OCI-LY7 (cell line): Measurements from ENCODE around the gene CFAP97D2. TPM values are rescaled to one million over a fixed set of nuclear protein-coding genes. Genes with fewer than 3 reads are reported as not detected.
"Not testable (repeated sequence)": the region's sequence is repeated elsewhere in the genome, so short reads cannot be mapped to it uniquely, and the experiment has no call there.

Source experiments
- BruUV-seq: library from RNA; stranded (reverse); fragments of 400-500 nt; replicated peaks from 2 replicates; lab custom pipeline; 2021; lab: Mats Ljungman, UMichigan
- CTCF ChIA-PET: fragments of 300-600 bp; sonication (Branson Sonifier 250); formaldehyde crosslinking; loops from one replicate; lab custom pipeline; 2022; ENCODE audit warnings: antibody characterized with exemption; ENCODE audit not compliant: unreplicated experiment; lab: Charles Lee
- POLR2A ChIA-PET: fragments of 300-600 bp; sonication (Branson Sonifier 250); formaldehyde crosslinking; loops from one replicate; lab custom pipeline; 2022; ENCODE audit warnings: antibody characterized with exemption; lab: Charles Lee
- DNase-seq: peaks from one replicate; pipeline ENCODE4 v3.0.0-alpha.2; 2015; ENCODE audit warnings: low spot score
- H2AFZ ChIP-seq: fragments of 200-600 bp; sonication (generic), shearing (Covaris generic); 2 replicates; pipeline ENCODE4 v1.6.1; 2014; ENCODE audit warnings: mild to moderate bottlenecking, antibody characterized with exemption, low read length, moderate library complexity
- H3K27ac ChIP-seq: fragments of 200-600 bp; sonication (generic); 2 replicates; pipeline ENCODE4 v1.5.1; 2014; ENCODE audit warnings: mixed run types, low read depth, mild to moderate bottlenecking, moderate library complexity, low read length, inconsistent platforms; ENCODE audit not compliant: poor library complexity, severe bottlenecking
- H3K36me3 ChIP-seq: fragments of 200-600 bp; sonication (generic); 2 replicates; pipeline ENCODE4 v1.6.1; 2014; ENCODE audit warnings: mild to moderate bottlenecking, antibody characterized with exemption, low read length, moderate library complexity, mixed read lengths; ENCODE audit not compliant: insufficient read depth
- H3K4me1 ChIP-seq: fragments of 200-600 bp; sonication (generic); 2 replicates; pipeline ENCODE4 v1.5.1; 2014; ENCODE audit warnings: mild to moderate bottlenecking, low read length; ENCODE audit not compliant: insufficient read depth, poor library complexity, severe bottlenecking
- H3K4me2 ChIP-seq: fragments of 200-600 bp; sonication (generic); 2 replicates; pipeline ENCODE4 v1.6.1; 2014; ENCODE audit warnings: mild to moderate bottlenecking, low read length
- H3K4me3 ChIP-seq: fragments of 200-600 bp; sonication (generic); 2 replicates; pipeline ENCODE4 v1.5.1; 2014; ENCODE audit warnings: mild to moderate bottlenecking, low read depth, low read length; ENCODE audit not compliant: poor library complexity, severe bottlenecking
- H3K79me2 ChIP-seq: fragments of 200-600 bp; sonication (generic); 2 replicates; pipeline ENCODE4 v1.6.1; 2016; ENCODE audit warnings: low read depth, mild to moderate bottlenecking, low read length, moderate library complexity, mixed read lengths; ENCODE audit not compliant: insufficient read depth
- H3K9me2 ChIP-seq: fragments of 200-600 bp; sonication (generic); 2 replicates; pipeline ENCODE4 v1.6.1; 2016; ENCODE audit warnings: mild to moderate bottlenecking, low read length, mixed read lengths; ENCODE audit not compliant: insufficient read depth
- H3K9me3 ChIP-seq: fragments of 200-600 bp; sonication (generic); 2 replicates; pipeline ENCODE4 v1.6.1; 2014; ENCODE audit warnings: mild to moderate bottlenecking, mixed run types, low read length, mixed read lengths
- H4K20me1 ChIP-seq: fragments of 200-600 bp; sonication (generic); 2 replicates; pipeline ENCODE4 v1.6.1; 2014; ENCODE audit warnings: mild to moderate bottlenecking, antibody characterized with exemption, low read length, moderate library complexity, mixed read lengths; ENCODE audit not compliant: insufficient read depth
- CTCF ChIP-seq: fragments of 200-600 bp; sonication (generic); conservative IDR thresholded peaks from 2 replicates; pipeline ENCODE4 v1.5.1; 2014; ENCODE audit warnings: mild to moderate bottlenecking, antibody characterized with exemption, low read length, moderate library complexity, mixed read lengths
- EZH2phosphoT487 ChIP-seq: fragments of 200-600 bp; sonication (generic); IDR thresholded peaks from 2 replicates; pipeline ENCODE4 v1.6.1; 2018; ENCODE audit warnings: low read depth, borderline replicate concordance, mild to moderate bottlenecking, mixed run types, antibody characterized with exemption, low read length, moderate library complexity, mixed read lengths
- intact Hi-C: fragments of 100-400 bp; cut with micrococcal nuclease; formaldehyde crosslinking; loops from one replicate; pipeline ENCODE4 v1.10.0; 2022; ENCODE audit not compliant: unreplicated experiment
- total RNA-seq, 2 experiments: library from RNA; depleted of rRNA in 1 of 2; stranded (reverse); fragments of >200 nt in 1 of 2; shearing (Covaris generic) in 1 of 2; gene quantifications; 2 replicates each; pipeline ENCODE4 v1.2.3, GENCODE V29; 2014 to 2022

Gene CFAP97D2
- total RNA-seq, 2 experiments from 2014 or later, result not detected

- no peak for DNase-seq
- H3K4me1 ChIP-seq, result peaks cover 5% of the 10 kb centered on the region
- no peak for TF ChIP-seq EZH2phosphoT487
- TF ChIP-seq CTCF, result no peak
- ChIA-PET POLR2A (no interaction called here), CTCF (no interaction called here)
- no peaks in the 10 kb centered on the region for H3K9me2 ChIP-seq
- no peaks in the 10 kb centered on the region for H4K20me1 ChIP-seq
- H3K4me3 ChIP-seq, result no peak overlapping the region
- H3K79me2 ChIP-seq, result no peaks in the 10 kb centered on the region
- intact Hi-C loops, result no loop called here
- H3K9me3 ChIP-seq, result no peaks in the 10 kb centered on the region
- H2AFZ ChIP-seq, result no peak overlapping the region
- no peaks in the 10 kb centered on the region for H3K36me3 ChIP-seq
- BruUV-seq, result no TSS peak
- no peak overlapping the region for H3K4me2 ChIP-seq
- H3K27ac ChIP-seq, result no peak overlapping the region
These were observed 21.1 kb upstream of the CFAP97D2 start for GRCh38 chr13:114157869-114158495.

GRCh38 chr13:114158869-114159666, 20.0 kb upstream of the CFAP97D2 start:
- H3K4me2 ChIP-seq, H3K9me2 ChIP-seq, POLR2A ChIA-PET, H3K79me2 ChIP-seq, H3K36me3 ChIP-seq, H2AFZ ChIP-seq, DNase-seq, H3K27ac ChIP-seq, H3K4me1 ChIP-seq, BruUV-seq, intact Hi-C loops, H3K9me3 ChIP-seq, H4K20me1 ChIP-seq, H3K4me3 ChIP-seq, CTCF ChIA-PET: not testable (repeated sequence)

- no peak for DNase-seq
- no peaks in the 10 kb centered on the region for H3K4me1 ChIP-seq
- no TSS peak for BruUV-seq
- H2AFZ ChIP-seq, result no peak overlapping the region
- H3K79me2 ChIP-seq, result no peaks in the 10 kb centered on the region
- TF ChIP-seq CTCF (no peak), EZH2phosphoT487 (no peak)
- POLR2A ChIA-PET, result interaction anchor here (1.0 kb wide), 1 partner anchor 104 kb away, joined by 3 read pairs; no protein-coding TSS in a partner anchor
- no peak overlapping the region for H3K4me3 ChIP-seq
- CTCF ChIA-PET, result no interaction called here
- no peaks in the 10 kb centered on the region for H3K36me3 ChIP-seq
- H3K27ac ChIP-seq, result no peak overlapping the region
- intact Hi-C loops, result no loop called here
- no peaks in the 10 kb centered on the region for H3K9me3 ChIP-seq
- H3K9me2 ChIP-seq, result no peaks in the 10 kb centered on the region
- H3K4me2 ChIP-seq, result no peak overlapping the region
- no peaks in the 10 kb centered on the region for H4K20me1 ChIP-seq
These were observed 18.0 kb upstream of the CFAP97D2 start for GRCh38 chr13:114161028-114161556.
